ENCODE measurements around the gene SKOR2.
"Not testable (repeated sequence)": the region's sequence is repeated elsewhere in the genome, so short reads cannot be mapped to it uniquely, and the experiment has no call there.

SKOR2 gene

GRCh38 chr18:47206945-47207637 lies 44.4 kb downstream of the SKOR2 start:
- no peak for TF ChIP-seq CTCF (IDR thresholded peaks at IDR 0.05; ENCODE audit: extremely low read depth, missing control alignments)
- no peak for DNase-seq (ENCODE audit: low spot score)

DNA sequence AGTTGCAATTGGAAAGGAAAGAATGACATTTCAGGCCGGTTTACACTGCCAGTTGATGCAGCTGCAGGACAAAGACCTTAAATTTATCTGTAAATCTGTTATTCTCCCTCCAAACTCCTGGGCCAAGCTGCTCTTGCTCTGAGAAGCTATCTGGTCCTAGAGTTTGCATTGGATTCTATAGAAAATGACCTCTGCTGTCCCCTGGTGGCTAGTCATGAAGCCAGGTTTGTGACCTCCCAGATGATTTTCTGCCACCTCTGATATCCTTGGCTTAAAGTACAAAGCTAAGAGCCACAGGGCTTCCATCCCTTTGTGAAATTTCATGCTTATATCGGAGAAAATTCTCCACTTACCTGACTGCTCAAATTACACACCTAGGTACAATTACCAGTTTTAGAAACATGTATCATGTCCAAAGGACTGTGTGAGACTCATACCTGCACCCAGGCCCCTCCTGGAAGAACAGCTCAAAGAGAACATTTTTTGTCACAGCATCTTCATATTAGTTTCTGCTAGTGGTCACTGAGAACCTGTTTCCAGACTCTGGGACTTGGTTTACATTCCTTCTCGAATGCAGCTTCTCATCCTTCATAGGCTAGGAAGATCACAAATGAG lies 46.4 kb downstream of the SKOR2 start:
- TF ChIP-seq CTCF (IDR thresholded peaks at IDR 0.05; ENCODE audit: extremely low read depth, missing control alignments): peak; percentile 70
- DNase-seq (ENCODE audit: low spot score): peak; percentile 34

- DNase-seq (ENCODE audit: low spot score): no peak
- TF ChIP-seq CTCF (IDR thresholded peaks at IDR 0.05; ENCODE audit: extremely low read depth, missing control alignments): no peak
Observed at GRCh38 chr18:47203626-47204464, 47.6 kb downstream of the SKOR2 start.

DNA sequence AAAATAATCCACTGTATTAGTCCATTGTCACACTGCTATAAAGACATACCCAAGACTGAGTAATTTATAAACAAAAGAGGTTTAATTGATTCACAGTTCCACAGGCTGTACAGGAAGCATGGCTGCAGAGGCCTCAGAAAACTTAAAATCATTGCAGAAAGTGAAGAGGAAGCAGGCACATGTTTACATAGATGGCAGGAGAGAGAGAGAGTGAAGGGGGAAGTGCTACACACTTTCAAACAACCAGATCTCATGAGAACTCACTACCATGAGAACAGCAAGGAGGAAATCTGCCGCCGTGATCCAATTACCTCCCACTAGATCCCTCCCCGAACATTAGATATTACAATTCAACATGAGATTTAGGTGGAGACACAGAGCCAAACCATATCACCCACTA lies 55.5 kb downstream of the SKOR2 start:
- not testable (repeated sequence) for DNase-seq (ENCODE audit: low spot score)

DNA sequence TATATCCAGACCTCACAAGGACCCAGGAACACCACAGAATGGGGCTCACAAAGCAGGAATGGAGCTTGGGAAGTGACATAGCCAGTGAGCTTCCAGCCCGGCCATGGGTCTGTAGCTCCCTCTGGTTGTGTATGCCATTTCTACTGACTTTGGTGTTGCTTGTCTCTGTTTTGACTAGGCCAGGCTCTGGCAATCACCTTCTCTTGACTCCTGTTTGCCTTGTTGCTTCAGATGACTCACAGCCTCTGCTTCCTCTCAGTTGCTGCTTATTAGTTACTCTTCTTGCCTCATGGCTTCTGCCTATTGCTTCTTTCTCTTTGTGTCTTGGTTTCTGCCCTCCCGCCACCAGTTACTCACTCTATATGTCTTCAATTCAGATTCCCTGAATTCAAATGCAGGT lies 59.5 kb downstream of the SKOR2 start:
- DNase-seq (ENCODE audit: low spot score): no peak

DNA sequence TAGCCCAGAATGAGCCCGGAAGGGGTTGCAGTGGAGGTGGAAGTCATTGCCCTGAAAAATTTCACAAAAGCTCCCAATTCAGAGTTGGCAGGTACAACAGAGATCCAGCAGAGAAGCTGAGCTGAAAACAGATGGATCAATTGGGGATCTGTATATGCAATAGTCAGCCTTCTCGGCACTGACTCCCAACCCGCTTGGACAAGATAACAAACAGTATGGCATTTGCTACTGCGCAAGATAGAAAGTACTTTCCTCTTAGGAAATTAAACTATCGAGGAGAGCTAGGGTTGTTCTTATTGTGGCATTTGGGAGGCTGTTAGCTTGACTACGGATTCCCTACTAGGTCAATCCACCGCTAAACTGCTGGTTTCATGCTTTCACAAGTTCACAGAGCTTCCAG lies 63.7 kb downstream of the SKOR2 start:
- TF ChIP-seq CTCF (IDR thresholded peaks at IDR 0.05; ENCODE audit: extremely low read depth, missing control alignments): no peak
- DNase-seq (ENCODE audit: low spot score): no peak

More for the DNA sequence above, 59.5 kb downstream of the SKOR2 start:
- no peak for TF ChIP-seq CTCF (IDR thresholded peaks at IDR 0.05; ENCODE audit: extremely low read depth, missing control alignments)

- no peak for TF ChIP-seq CTCF (IDR thresholded peaks at IDR 0.05; ENCODE audit: extremely low read depth, missing control alignments)
- no peak for DNase-seq (ENCODE audit: low spot score)
Observed at GRCh38 chr18:47184419-47185050, 66.9 kb downstream of the SKOR2 start.

- not testable (repeated sequence) for DNase-seq (ENCODE audit: low spot score)
Observed at GRCh38 chr18:47182156-47182555, 69.3 kb downstream of the SKOR2 start.
